CD14-positive monocyte (primary cell): ENCODE data around the gene SHROOM4. TPM values are rescaled to one million over a fixed set of nuclear protein-coding genes. Genes with fewer than 3 reads are reported as not detected.

Experiments
- DNase-seq, 3 donors: peaks; one replicate each; pipeline ENCODE4 v3.0.0-alpha.2; 2011 to 2022
- H2AFZ ChIP-seq: 2 replicates; pipeline ENCODE4 v1.6.0; 2012; ENCODE audit warnings: mild to moderate bottlenecking, low read depth, low read length, inconsistent platforms; ENCODE audit not compliant: insufficient read depth, poor library complexity, severe bottlenecking
- H3K27ac ChIP-seq, 2 donors: 1 replicate in 1 of 2; 2 replicates in 1 of 2; pipeline ENCODE4 v1.5.1; 2012 to 2013; ENCODE audit warnings: low read length in 2 of 2, control low read depth in 1 of 2, inconsistent platforms in 1 of 2, low read depth in 1 of 2, mild to moderate bottlenecking in 1 of 2
- H3K27me3 ChIP-seq, 2 donors: one replicate each; pipeline versions ENCODE4 v1.6.0 to v1.6.1; 2011 to 2013; ENCODE audit warnings: low read length in 2 of 2; ENCODE audit not compliant: control insufficient read depth in 2 of 2, insufficient read depth in 2 of 2
- H3K36me3 ChIP-seq, 2 donors: replicated peaks in 1 of 2; 1 replicate in 1 of 2; 2 replicates in 1 of 2; pipeline versions ENCODE4 v1.5.1 to v1.6.1; 2012 to 2013; ENCODE audit warnings: low read length in 2 of 2, control low read depth in 1 of 2, inconsistent platforms in 1 of 2, mild to moderate bottlenecking in 1 of 2; ENCODE audit not compliant: insufficient read depth in 2 of 2, control insufficient read depth in 1 of 2
- H3K4me1 ChIP-seq, 2 donors: 1 replicate in 1 of 2; 2 replicates in 1 of 2; pipeline versions ENCODE4 v1.5.1 to v1.6.1; 2012 to 2013; ENCODE audit warnings: low read length in 2 of 2, control low read depth in 1 of 2, inconsistent platforms in 1 of 2, mild to moderate bottlenecking in 1 of 2, moderate library complexity in 1 of 2; ENCODE audit not compliant: insufficient read depth in 2 of 2, control insufficient read depth in 1 of 2
- H3K4me2 ChIP-seq: replicated peaks from 2 replicates; pipeline ENCODE3; 2012; ENCODE audit warnings: low read length, moderate library complexity, mild to moderate bottlenecking; ENCODE audit not compliant: poor library complexity, severe bottlenecking; ENCODE audit errors: extremely low read depth
- H3K4me3 ChIP-seq, 3 experiments: fragments of 200-600 bp in 1 of 3; sonication (generic) in 1 of 3; replicated peaks in 1 of 3; 1 replicate in 2 of 3; 2 replicates in 1 of 3; pipeline ENCODE4 v1.5.1; 2011 to 2013; ENCODE audit warnings: low read length in 3 of 3, mild to moderate bottlenecking in 3 of 3, control low read depth in 2 of 3, low read depth in 2 of 3, inconsistent platforms in 1 of 3, moderate library complexity in 1 of 3
- H3K79me2 ChIP-seq: 2 replicates; pipeline ENCODE4 v1.6.0; 2012; ENCODE audit warnings: mild to moderate bottlenecking, control low read depth, inconsistent platforms, low read length, moderate library complexity; ENCODE audit not compliant: insufficient read depth
- H3K9ac ChIP-seq: 2 replicates; pipeline ENCODE4 v1.6.0; 2017; ENCODE audit warnings: low read length, mild to moderate bottlenecking; ENCODE audit not compliant: insufficient read depth, poor library complexity, severe bottlenecking
- H3K9me3 ChIP-seq, 2 donors: replicated peaks in 1 of 2; 1 replicate in 1 of 2; 2 replicates in 1 of 2; pipeline versions ENCODE4 v1.5.1 to v1.6.1; 2012 to 2013; ENCODE audit warnings: low read length in 2 of 2, control low read depth in 1 of 2; ENCODE audit not compliant: control insufficient read depth in 1 of 2, insufficient read depth in 1 of 2
- H4K20me1 ChIP-seq: 2 replicates; pipeline ENCODE4 v1.6.0; 2012; ENCODE audit warnings: mild to moderate bottlenecking, low read length, control low read depth, moderate library complexity; ENCODE audit not compliant: insufficient read depth
- H3K27ac Mint-ChIP-seq, 7 donors: one replicate each; pipeline ENCODE4 v1.8.0; 2020; ENCODE audit warnings: mild to moderate bottlenecking in 7 of 7, mixed read lengths in 7 of 7, moderate library complexity in 6 of 7, inconsistent platforms in 2 of 7
- H3K27me3 Mint-ChIP-seq, 3 donors: one replicate each; pipeline ENCODE4 v1.8.0; 2021 to 2022; ENCODE audit warnings: low read depth in 3 of 3, mild to moderate bottlenecking in 3 of 3, mixed read lengths in 3 of 3, moderate library complexity in 3 of 3, inconsistent platforms in 1 of 3
- H3K36me3 Mint-ChIP-seq, 2 donors: one replicate each; pipeline ENCODE4 v1.8.0; 2020; ENCODE audit warnings: mixed read lengths in 2 of 2, inconsistent platforms in 1 of 2, mild to moderate bottlenecking in 1 of 2
- H3K4me1 Mint-ChIP-seq: one replicate; pipeline ENCODE4 v1.8.0; 2020; ENCODE audit warnings: mild to moderate bottlenecking, mixed read lengths
- H3K4me3 Mint-ChIP-seq, 2 donors: one replicate each; pipeline ENCODE4 v1.8.0; 2020; ENCODE audit warnings: mild to moderate bottlenecking in 2 of 2, mixed read lengths in 2 of 2, moderate library complexity in 1 of 2
- H3K9me3 Mint-ChIP-seq, 7 donors: one replicate each; pipeline ENCODE4 v1.8.0; 2020 to 2022; ENCODE audit warnings: mixed read lengths in 7 of 7, mild to moderate bottlenecking in 6 of 7, moderate library complexity in 6 of 7, inconsistent platforms in 2 of 7
- CTCF ChIP-seq: fragments of 200-600 bp; IDR thresholded peaks from one replicate; pipeline ENCODE4 v1.8.0; 2022; ENCODE audit warnings: antibody characterized with exemption, mild to moderate bottlenecking
- WGBS: methylation state at CpG from one replicate; pipeline ENCODE4 v1.1.5; 2013; ENCODE audit warnings: missing lambda C conversion rate; ENCODE audit not compliant: insufficient coverage; 5-methylcytosine and 5-hydroxymethylcytosine counted together
- intact Hi-C, 2 donors: fragments of 100-400 bp; cut with micrococcal nuclease; formaldehyde crosslinking; loops; one replicate each; pipeline versions ENCODE4 v1.15.0 to v1.15.1; 2023
- polyA plus RNA-seq, 3 donors: library from polyadenylated mRNA; depleted of rRNA in 1 of 3; unstranded in 2 of 3; stranded (reverse) in 1 of 3; fragments of 300-500 nt in 2 of 3; fragments of >200 nt in 1 of 3; fragmentation: Illumina TruSeq in 2 of 3; gene quantifications; 1 replicate in 2 of 3; 2 replicates in 1 of 3; pipeline ENCODE4 v1.2.3, GENCODE V29; 2012 to 2021

The SHROOM4 gene
- polyA plus RNA-seq, 3 donors = under 0.01 TPM; not detected in 2

GRCh38 chrX:50852524-50852923 lies 38.5 kb upstream of the SHROOM4 start:
- Histone ChIP-seq H4K20me1 (no peaks in the 10 kb centered on the region), H3K4me1 (no peaks in the 10 kb centered on the region), H3K9me3 (peaks cover 0 to 4% of the 10 kb centered on the region in 2 donors), H3K79me2 (no peaks in the 10 kb centered on the region), H3K27ac (no peak overlapping the region), H3K9ac (no peak overlapping the region), H2AFZ (no peak overlapping the region), H3K4me2 (no peak overlapping the region), H3K4me3 (no peak overlapping the region), H3K36me3 (no peaks in the 10 kb centered on the region), H3K27me3 (no peaks in the 10 kb centered on the region)
- intact Hi-C loops = no loop called here
- Mint-ChIP-seq H3K4me3 (no peak overlapping the region), H3K9me3 (peaks cover 0 to 11% (median 5%) of the 10 kb centered on the region in 7 donors), H3K27ac (no peak overlapping the region), H3K27me3 (peaks cover 0 to 1% (median 0%) of the 10 kb centered on the region in 3 donors), H3K4me1 (no peaks in the 10 kb centered on the region), H3K36me3 (no peaks in the 10 kb centered on the region)
- no peak for TF ChIP-seq CTCF
- WGBS = no CpG with 5 or more reads among the region's 4 CpGs
- no peak for DNase-seq

DNA sequence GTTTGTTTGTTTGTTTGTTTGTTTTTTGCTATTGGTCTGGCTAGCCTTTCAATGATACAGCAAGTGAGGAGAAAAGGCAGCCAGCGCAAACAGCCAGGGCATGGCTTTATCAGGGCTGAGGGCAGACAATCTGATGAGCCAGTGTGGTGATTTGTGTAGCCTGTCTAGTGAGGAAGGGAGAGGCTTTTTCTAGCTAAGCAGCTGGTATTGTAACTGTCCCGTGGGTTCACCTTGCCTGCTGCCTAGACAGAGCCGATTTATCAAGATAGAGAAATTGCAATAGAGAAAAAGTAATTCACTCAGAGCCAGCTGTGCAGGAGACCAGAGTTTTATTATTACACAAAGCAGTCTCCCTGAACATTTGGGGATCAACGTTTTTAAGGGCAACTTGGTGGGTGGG lies 28.2 kb upstream of the SHROOM4 start:
- H3K36me3 ChIP-seq = no peaks in the 10 kb centered on the region
- intact Hi-C loops = no loop called here
- TF ChIP-seq CTCF = no peak
- Mint-ChIP-seq H3K4me3 (no peak overlapping the region), H3K36me3 (no peaks in the 10 kb centered on the region), H3K27ac (no peak overlapping the region), H3K4me1 (no peaks in the 10 kb centered on the region), H3K27me3 (peaks cover 0 to 3% (median 0%) of the 10 kb centered on the region in 3 donors), H3K9me3 (peaks cover 0 to 4% (median 2%) of the 10 kb centered on the region in 7 donors)
- H3K27ac ChIP-seq = no peak overlapping the region
- WGBS = 100% methylated on average over 1 of the region's 4 CpGs
- no peaks in the 10 kb centered on the region for H3K4me1 ChIP-seq
- DNase-seq = no peak
- H3K9ac ChIP-seq = no peak overlapping the region
- H4K20me1 ChIP-seq = no peaks in the 10 kb centered on the region
- no peaks in the 10 kb centered on the region for H3K79me2 ChIP-seq
- no peaks in the 10 kb centered on the region for H3K27me3 ChIP-seq
- H3K4me2 ChIP-seq = no peak overlapping the region
- H3K9me3 ChIP-seq = no peaks in the 10 kb centered on the region
- H3K4me3 ChIP-seq = no peak overlapping the region
- H2AFZ ChIP-seq = no peak overlapping the region
